Ovary (tissue), 3 donors: Measurements from ENCODE around the gene CEP85L.

Source experiments
- CTCF ChIP-seq, 3 donors: fragments of 450-650 bp in 2 of 3; fragments of 200-600 bp in 1 of 3; IDR thresholded peaks; one replicate each; pipeline versions ENCODE4 v1.5.1 to v1.8.0; 2016 to 2022; ENCODE audit warnings: antibody characterized with exemption in 3 of 3, mild to moderate bottlenecking in 1 of 3
- POLR2A ChIP-seq: fragments of 450-650 bp; IDR thresholded peaks from one replicate; pipeline ENCODE4 v1.6.1; 2017; ENCODE audit warnings: antibody characterized with exemption, mild to moderate bottlenecking, moderate library complexity
- donor health status: DM: no; HTN: no; CAD: no.

DNA sequence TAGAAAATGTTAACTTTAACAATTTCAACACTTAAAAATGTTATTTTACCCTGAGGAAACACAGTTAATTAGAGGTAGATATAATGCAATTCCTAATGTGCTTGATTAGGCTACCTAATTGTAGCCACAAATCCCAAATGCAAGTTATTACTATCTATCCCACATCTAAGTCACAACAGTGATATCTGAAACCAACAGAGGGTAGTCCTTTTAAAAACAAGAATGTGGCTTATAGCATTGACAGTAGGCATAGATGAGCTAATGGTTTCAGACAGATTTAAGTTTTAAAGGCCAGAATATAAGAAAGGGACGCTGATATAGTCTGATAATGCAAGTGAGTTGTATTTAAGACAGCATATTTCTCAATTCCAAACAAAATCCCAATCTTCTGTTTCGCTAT lies 80.3 kb downstream of the CEP85L start:
- no peak for TF ChIP-seq POLR2A
- no peak for TF ChIP-seq CTCF (IDR thresholded peaks at IDR 0.05)
